ENCODE measurements around the gene VASH2. TPM values are rescaled to one million over a fixed set of nuclear protein-coding genes. Genes with fewer than 3 reads are reported as not detected.

VASH2 gene
- total RNA-seq, 1 experiment from 2014 or later, result not detected

DNA sequence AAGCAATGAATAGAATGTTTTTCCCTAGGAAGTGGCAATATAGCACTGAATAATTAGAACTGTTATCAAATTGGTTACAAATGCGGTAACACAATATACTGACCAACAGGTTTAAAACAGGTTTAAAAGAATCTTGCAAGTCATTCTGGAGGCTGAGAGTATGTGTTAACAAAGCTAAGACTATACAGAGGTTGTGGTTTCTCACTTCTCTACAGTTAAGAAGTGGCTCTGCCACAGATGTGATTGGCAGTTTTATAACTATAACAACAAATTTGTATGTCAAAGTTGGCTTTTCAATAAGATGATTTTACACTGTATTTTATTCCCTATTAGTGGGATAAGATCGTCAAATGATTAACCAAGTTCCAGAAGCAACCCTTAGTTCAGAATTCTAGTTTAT lies 58.2 kb downstream of the VASH2 start:
- POLR2A ChIA-PET, result no interaction called here
- TF ChIP-seq, protein P1, sequence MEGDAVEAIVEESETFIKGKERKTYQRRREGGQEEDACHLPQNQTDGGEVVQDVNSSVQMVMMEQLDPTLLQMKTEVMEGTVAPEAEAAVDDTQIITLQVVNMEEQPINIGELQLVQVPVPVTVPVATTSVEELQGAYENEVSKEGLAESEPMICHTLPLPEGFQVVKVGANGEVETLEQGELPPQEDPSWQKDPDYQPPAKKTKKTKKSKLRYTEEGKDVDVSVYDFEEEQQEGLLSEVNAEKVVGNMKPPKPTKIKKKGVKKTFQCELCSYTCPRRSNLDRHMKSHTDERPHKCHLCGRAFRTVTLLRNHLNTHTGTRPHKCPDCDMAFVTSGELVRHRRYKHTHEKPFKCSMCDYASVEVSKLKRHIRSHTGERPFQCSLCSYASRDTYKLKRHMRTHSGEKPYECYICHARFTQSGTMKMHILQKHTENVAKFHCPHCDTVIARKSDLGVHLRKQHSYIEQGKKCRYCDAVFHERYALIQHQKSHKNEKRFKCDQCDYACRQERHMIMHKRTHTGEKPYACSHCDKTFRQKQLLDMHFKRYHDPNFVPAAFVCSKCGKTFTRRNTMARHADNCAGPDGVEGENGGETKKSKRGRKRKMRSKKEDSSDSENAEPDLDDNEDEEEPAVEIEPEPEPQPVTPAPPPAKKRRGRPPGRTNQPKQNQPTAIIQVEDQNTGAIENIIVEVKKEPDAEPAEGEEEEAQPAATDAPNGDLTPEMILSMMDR (IDR thresholded peaks at IDR 0.05; ENCODE audit: unreplicated experiment), result no peak
- peaks cover 97% of the 10 kb centered on the region for H3K36me3 Mint-ChIP-seq (ENCODE audit: insufficient read depth, unreplicated experiment)
- intact Hi-C loops (cut with micrococcal nuclease), result no loop called here
- CTCF ChIA-PET, result interaction anchor here (6.2 kb wide), 1 partner anchor 13 kb away, joined by 73 read pairs; no protein-coding TSS in a partner anchor
- no TSS peak for BruUV-seq (replicated peaks)
- peaks cover 8% of the 10 kb centered on the region for H3K4me1 Mint-ChIP-seq (ENCODE audit: insufficient read depth, unreplicated experiment)
- H3K27ac Mint-ChIP-seq (ENCODE audit: low read depth, unreplicated experiment), result no peak overlapping the region
- H3K27me3 Mint-ChIP-seq (ENCODE audit: insufficient read depth, unreplicated experiment), result no peaks in the 10 kb centered on the region
- DNase-seq (ENCODE audit: unreplicated experiment), result no peak
- H3K4me3 Mint-ChIP-seq (ENCODE audit: unreplicated experiment), result no peak overlapping the region
- no peaks in the 10 kb centered on the region for H3K9me3 Mint-ChIP-seq (ENCODE audit: unreplicated experiment)

DNA sequence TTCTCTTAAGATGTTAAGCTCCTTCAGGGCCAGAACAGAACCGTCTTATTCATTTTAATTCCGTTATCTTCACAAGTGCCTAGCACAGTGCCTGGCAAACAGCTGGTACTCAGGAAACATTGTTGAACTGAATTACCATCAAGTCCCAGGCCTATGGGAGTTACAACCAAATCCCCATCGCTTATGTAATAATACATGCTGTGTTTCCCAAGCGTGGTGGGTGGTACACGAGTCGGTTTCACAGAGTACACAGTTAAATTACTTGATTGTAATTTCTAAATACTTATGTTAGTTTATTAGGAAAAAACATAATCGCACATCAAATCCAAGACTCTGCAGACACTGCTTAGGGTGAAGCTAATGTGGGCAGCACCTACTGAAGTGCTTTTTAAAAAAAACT lies 64.3 kb downstream of the VASH2 start:
- ChIA-PET POLR2A (interaction anchor here (0.6 to 5.0 kb wide), 24 partner anchors 9 to 1391 kb away, joined by 3 to 32 read pairs (median 4); partner anchors contain the start of genes ATF3, FLVCR1, NSL1 and RPS6KC1), CTCF (interaction anchor here (0.6 to 2.0 kb wide), 9 partner anchors 9 to 683 kb away, joined by 3 to 9 read pairs (median 4); partner anchors contain the start of gene RPS6KC1)
- Mint-ChIP-seq H3K4me1 (ENCODE audit: insufficient read depth, unreplicated experiment) (peaks cover 13% of the 10 kb centered on the region), H3K27ac (ENCODE audit: low read depth, unreplicated experiment) (peak overlapping the region; percentile 84), H3K4me3 (ENCODE audit: unreplicated experiment) (peak overlapping the region; percentile 91), H3K27me3 (ENCODE audit: insufficient read depth, unreplicated experiment) (no peaks in the 10 kb centered on the region), H3K9me3 (ENCODE audit: unreplicated experiment) (no peaks in the 10 kb centered on the region), H3K36me3 (ENCODE audit: insufficient read depth, unreplicated experiment) (peaks cover 39% of the 10 kb centered on the region)
- TF ChIP-seq, protein P1 (IDR thresholded peaks at IDR 0.05; ENCODE audit: unreplicated experiment), result no peak
- peak; percentile 52 for DNase-seq (ENCODE audit: unreplicated experiment)
- no TSS peak for BruUV-seq (replicated peaks)
- intact Hi-C loops (cut with micrococcal nuclease), result loop anchor here (1.0 kb wide), 2 partner anchors 37 to 56 kb away; partner anchors contain the start of gene RPS6KC1

DNA sequence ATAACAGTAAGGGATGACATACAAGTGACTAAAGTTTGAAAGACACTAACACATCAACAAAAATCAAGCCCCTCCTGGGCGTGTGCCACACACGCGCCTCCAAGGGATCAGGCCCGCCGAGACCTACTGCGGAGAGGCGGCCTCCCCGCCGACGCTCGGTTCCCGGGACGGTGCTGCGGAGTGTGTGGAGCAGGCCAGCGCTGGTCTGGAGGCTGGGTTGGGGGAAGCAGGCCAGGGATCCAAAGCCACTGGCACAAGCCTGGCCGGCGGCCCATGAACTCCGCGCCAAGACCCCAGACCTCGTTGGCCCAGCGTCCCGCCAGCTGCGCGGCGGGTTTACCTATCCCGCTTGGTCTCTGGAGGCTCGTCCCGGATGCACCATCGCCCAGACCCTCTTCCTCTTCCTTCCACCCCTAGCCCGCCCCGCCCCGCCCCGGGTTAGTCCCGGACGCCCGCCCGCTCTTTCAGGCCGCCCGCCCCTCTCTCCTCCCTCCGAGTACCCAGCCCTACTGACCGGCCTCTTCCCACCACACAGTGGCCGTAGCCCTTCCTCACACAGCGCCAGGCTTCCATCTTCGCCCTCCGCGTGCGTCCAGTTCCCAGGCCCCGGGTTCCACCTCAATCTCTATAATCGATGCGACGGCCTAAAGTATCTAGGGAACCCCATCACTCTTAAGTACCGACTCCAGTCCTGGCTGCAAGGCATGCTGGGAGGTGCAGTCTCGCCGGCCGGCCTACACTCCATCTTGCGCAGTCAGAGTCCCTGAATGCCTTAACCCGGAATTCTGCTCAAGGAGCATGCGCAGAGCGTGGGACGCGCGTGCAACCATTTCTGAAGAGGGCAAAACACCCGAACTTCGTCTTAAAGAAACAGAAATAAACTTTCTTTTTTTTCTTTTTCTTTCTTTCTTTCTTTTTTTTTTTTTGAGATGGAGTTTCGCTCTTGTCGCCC lies 65.0 kb downstream of the VASH2 start, which contains the start of gene ANGEL2:
Gene ANGEL2, minus strand, starts transcription at position 769 of the 952 bp plus-strand sequence. Its CDS starts 196 bp downstream, at position 573.
- peaks cover 32% of the 10 kb centered on the region for H3K36me3 Mint-ChIP-seq (ENCODE audit: insufficient read depth, unreplicated experiment)
- H3K4me3 Mint-ChIP-seq (ENCODE audit: unreplicated experiment), result peak within 1 kb of the TSS; percentile 91
- CTCF ChIA-PET, result interaction anchor here (0.6 to 2.0 kb wide), 12 partner anchors 10 to 685 kb away, joined by 3 to 9 read pairs (median 4); partner anchors contain the start of gene RPS6KC1
- H3K27ac Mint-ChIP-seq (ENCODE audit: low read depth, unreplicated experiment), result peak within 1 kb of the TSS; percentile 84
- no peaks in the 10 kb centered on the region for H3K9me3 Mint-ChIP-seq (ENCODE audit: unreplicated experiment)
- no peaks in the 10 kb centered on the region for H3K27me3 Mint-ChIP-seq (ENCODE audit: insufficient read depth, unreplicated experiment)
- TF ChIP-seq, protein P1 (IDR thresholded peaks at IDR 0.05; ENCODE audit: unreplicated experiment), result no peak
- peak; percentile 100 for DNase-seq (ENCODE audit: unreplicated experiment)
- POLR2A ChIA-PET, result interaction anchor here (0.6 to 5.0 kb wide), 24 partner anchors 8 to 1392 kb away, joined by 3 to 32 read pairs (median 4); partner anchors contain the start of genes ATF3, FLVCR1, NSL1 and RPS6KC1
- peaks cover 13% of the 10 kb centered on the region for H3K4me1 Mint-ChIP-seq (ENCODE audit: insufficient read depth, unreplicated experiment)
- TSS peak; percentile 47 for BruUV-seq (replicated peaks)
- intact Hi-C loops (cut with micrococcal nuclease), result loop anchor here (1.0 kb wide), 2 partner anchors 36 to 55 kb away; partner anchors contain the start of gene RPS6KC1

Measured in MCF 10A (cell line).